ENCODE measurements around the gene HBQ1. TPM values are rescaled to one million over a fixed set of nuclear protein-coding genes. Genes with fewer than 3 reads are reported as not detected.
"Not testable (repeated sequence)": the region's sequence is repeated elsewhere in the genome, so short reads cannot be mapped to it uniquely, and the experiment has no call there.

Gene HBQ1
- total RNA-seq, 1 donor from 2014 or later = not detected

GRCh38 chr16:169014-169413, 11.2 kb upstream of the HBQ1 start:
- intact Hi-C loops (cut with DNase I) = no loop called here
- no peak for DNase-seq (ENCODE audit: low spot score in 2 of 2)
- peaks cover 0 to 12% of the 10 kb centered on the region in 2 donors for H3K4me1 ChIP-seq
- H3K9me3 ChIP-seq = no peaks in the 10 kb centered on the region
- no peak overlapping the region for H3K27ac ChIP-seq
- no peaks in the 10 kb centered on the region for H3K36me3 ChIP-seq
- peaks cover 25% of the 10 kb centered on the region for H3K27me3 ChIP-seq
- H3K4me3 ChIP-seq = no peak overlapping the region
- no peak for TF ChIP-seq CTCF (IDR thresholded peaks at IDR 0.05)

GRCh38 chr16:170088-170507, 10.2 kb upstream of the HBQ1 start:
- Histone ChIP-seq H3K27me3 (peaks cover 23% of the 10 kb centered on the region), H3K4me1 (peaks cover 0 to 12% of the 10 kb centered on the region in 2 donors)
- H3K4me3 ChIP-seq; DNase-seq (ENCODE audit: low spot score in 2 of 2); intact Hi-C loops (cut with DNase I); H3K27ac ChIP-seq; H3K9me3 ChIP-seq; H3K36me3 ChIP-seq: not testable (repeated sequence)

- H3K27me3 ChIP-seq = peaks cover 16% of the 10 kb centered on the region
- no peaks in the 10 kb centered on the region for H3K36me3 ChIP-seq
- H3K27ac ChIP-seq = no peak overlapping the region
- no peak for DNase-seq (ENCODE audit: low spot score in 2 of 2)
- peaks cover 0 to 5% of the 10 kb centered on the region in 2 donors for H3K4me1 ChIP-seq
- H3K4me3 ChIP-seq = no peak overlapping the region
- intact Hi-C loops (cut with DNase I) = no loop called here
- no peaks in the 10 kb centered on the region for H3K9me3 ChIP-seq
- no peak for TF ChIP-seq CTCF (IDR thresholded peaks at IDR 0.05)
Measured at GRCh38 chr16:170788-171187, 9.5 kb upstream of the HBQ1 start.

- H3K27me3 ChIP-seq; H3K36me3 ChIP-seq; H3K4me1 ChIP-seq; H3K4me3 ChIP-seq; DNase-seq (ENCODE audit: low spot score in 2 of 2); intact Hi-C loops (cut with DNase I); H3K27ac ChIP-seq; H3K9me3 ChIP-seq: not testable (repeated sequence)
Measured at GRCh38 chr16:172374-172941, 7.8 kb upstream of the HBQ1 start, which contains the start of gene HBA2. Gene HBA2, plus strand, starts transcription at chr16:172876. Its CDS starts 37 bp downstream, at chr16:172913.

GRCh38 chr16:173211-173854, 6.9 kb upstream of the HBQ1 start:
- H3K27ac ChIP-seq; H3K4me3 ChIP-seq; H3K9me3 ChIP-seq; H3K36me3 ChIP-seq; H3K27me3 ChIP-seq; intact Hi-C loops (cut with DNase I); H3K4me1 ChIP-seq; DNase-seq (ENCODE audit: low spot score in 2 of 2): not testable (repeated sequence)

- H3K4me3 ChIP-seq; H3K27me3 ChIP-seq; DNase-seq (ENCODE audit: low spot score in 2 of 2); H3K27ac ChIP-seq; H3K4me1 ChIP-seq; intact Hi-C loops (cut with DNase I); H3K9me3 ChIP-seq; H3K36me3 ChIP-seq: not testable (repeated sequence)
Measured at GRCh38 chr16:173928-174769, 6.1 kb upstream of the HBQ1 start.

GRCh38 chr16:175011-175949, 5.0 kb upstream of the HBQ1 start:
- intact Hi-C loops (cut with DNase I) = no loop called here
- no peak for TF ChIP-seq CTCF (IDR thresholded peaks at IDR 0.05)

GRCh38 chr16:176006-176405, 4.3 kb upstream of the HBQ1 start:
- H3K36me3 ChIP-seq; H3K27ac ChIP-seq; H3K27me3 ChIP-seq; intact Hi-C loops (cut with DNase I); H3K4me1 ChIP-seq; H3K4me3 ChIP-seq; H3K9me3 ChIP-seq; DNase-seq (ENCODE audit: low spot score in 2 of 2): not testable (repeated sequence)

More at GRCh38 chr16:175011-175949, 5.0 kb upstream of the HBQ1 start:
- no peak overlapping the region for H3K27ac ChIP-seq
- H3K4me3 ChIP-seq = no peak overlapping the region
- DNase-seq (ENCODE audit: low spot score in 2 of 2) = no peak
- H3K36me3 ChIP-seq = no peaks in the 10 kb centered on the region
- peaks cover 9% of the 10 kb centered on the region for H3K27me3 ChIP-seq
- peaks cover 0 to under 1% of the 10 kb centered on the region in 2 donors for H3K4me1 ChIP-seq
- H3K9me3 ChIP-seq = no peaks in the 10 kb centered on the region

- DNase-seq (ENCODE audit: low spot score in 2 of 2); H3K27me3 ChIP-seq; intact Hi-C loops (cut with DNase I); H3K36me3 ChIP-seq; H3K4me3 ChIP-seq; H3K9me3 ChIP-seq; H3K27ac ChIP-seq: not testable (repeated sequence)
- H3K4me1 ChIP-seq = peaks cover 9 to 10% of the 10 kb centered on the region in 2 donors
Measured at GRCh38 chr16:176477-177382, 3.5 kb upstream of the HBQ1 start, which contains the start of gene HBA1. Gene HBA1, plus strand, starts transcription at chr16:176680. Its CDS starts 37 bp downstream, at chr16:176717.
